Ishikawa (cell line): Measurements from ENCODE around the gene DOK6.

ENCODE experiments used
- CEBPB ChIP-seq: IDR thresholded peaks from 2 replicates; pipeline ENCODE4 v1.6.1; 2012
- CREB1 ChIP-seq: IDR thresholded peaks from 2 replicates; pipeline ENCODE4 v1.6.1; 2012; ENCODE audit warnings: low read depth
- EGR1 ChIP-seq: IDR thresholded peaks from 2 replicates; pipeline ENCODE4 v1.6.1; 2012
- EP300 ChIP-seq: IDR thresholded peaks from 2 replicates; pipeline ENCODE4 v1.6.1; 2012; ENCODE audit warnings: borderline replicate concordance
- FOXM1 ChIP-seq: IDR thresholded peaks from 2 replicates; pipeline ENCODE4 v1.6.1; 2012; ENCODE audit warnings: low read depth, borderline replicate concordance
- MAX ChIP-seq: IDR thresholded peaks from 2 replicates; pipeline ENCODE4 v1.6.1; 2012
- NFIC ChIP-seq: IDR thresholded peaks from 2 replicates; pipeline ENCODE4 v1.6.1; 2012
- RAD21 ChIP-seq: IDR thresholded peaks from 2 replicates; pipeline ENCODE4 v1.6.1; 2012; ENCODE audit warnings: low read depth
- REST ChIP-seq: IDR thresholded peaks from 2 replicates; pipeline ENCODE4 v1.6.1; 2012; ENCODE audit warnings: low read depth, mild to moderate bottlenecking
- TAF1 ChIP-seq: IDR thresholded peaks from 2 replicates; pipeline ENCODE4 v1.6.1; 2012; ENCODE audit warnings: low read depth, mild to moderate bottlenecking
- TCF12 ChIP-seq: IDR thresholded peaks from 2 replicates; pipeline ENCODE4 v1.6.1; 2012; ENCODE audit warnings: low read depth
- TEAD4 ChIP-seq: IDR thresholded peaks from 2 replicates; pipeline ENCODE4 v1.6.1; 2012
- USF1 ChIP-seq: IDR thresholded peaks from 2 replicates; pipeline ENCODE4 v1.6.1; 2012
- YY1 ChIP-seq: IDR thresholded peaks from 2 replicates; pipeline ENCODE4 v1.6.1; 2012; ENCODE audit warnings: low read depth
- ZBTB7A ChIP-seq: IDR thresholded peaks from 2 replicates; pipeline ENCODE4 v1.6.1; 2012; ENCODE audit warnings: low read depth

DOK6 gene

GRCh38 chr18:69790649-69791048 lies 390.0 kb downstream of the DOK6 start:
- no peak for TF ChIP-seq EP300
- TF ChIP-seq REST: no peak
- no peak for TF ChIP-seq CREB1
- no peak for TF ChIP-seq TCF12
- no peak for TF ChIP-seq TAF1
- no peak for TF ChIP-seq ZBTB7A
- TF ChIP-seq RAD21: no peak
- no peak for TF ChIP-seq TEAD4
- TF ChIP-seq USF1: no peak
- TF ChIP-seq CEBPB: no peak
- no peak for TF ChIP-seq MAX
- TF ChIP-seq FOXM1: no peak
- TF ChIP-seq NFIC: no peak
- no peak for TF ChIP-seq EGR1
- no peak for TF ChIP-seq YY1

GRCh38 chr18:69795791-69796190 lies 395.1 kb downstream of the DOK6 start:
- TF ChIP-seq ZBTB7A (no peak), TAF1 (no peak), CREB1 (no peak), FOXM1 (no peak), USF1 (no peak), YY1 (no peak), TCF12 (no peak), NFIC (no peak), CEBPB (no peak), EGR1 (no peak), EP300 (no peak), MAX (no peak), TEAD4 (no peak), RAD21 (no peak)

GRCh38 chr18:69804776-69805501 lies 404.3 kb downstream of the DOK6 start:
- no peak for TF ChIP-seq TEAD4
- TF ChIP-seq REST: no peak
- TF ChIP-seq CEBPB: no peak
- no peak for TF ChIP-seq FOXM1
- no peak for TF ChIP-seq NFIC
- no peak for TF ChIP-seq MAX
- no peak for TF ChIP-seq USF1
- TF ChIP-seq CREB1: no peak
- no peak for TF ChIP-seq EGR1
- no peak for TF ChIP-seq TCF12
- TF ChIP-seq YY1: no peak
- TF ChIP-seq ZBTB7A: no peak
- TF ChIP-seq EP300: no peak

- no peak for TF ChIP-seq TEAD4
- TF ChIP-seq TCF12: no peak
- no peak for TF ChIP-seq REST
- no peak for TF ChIP-seq YY1
- TF ChIP-seq MAX: no peak
- TF ChIP-seq CEBPB: no peak
- TF ChIP-seq ZBTB7A: no peak
Measured at GRCh38 chr18:69808399-69808798, 407.7 kb downstream of the DOK6 start.
